GM18951 (cell line): ENCODE measurements around the gene PCARE.
"Not testable (repeated sequence)": the region's sequence is repeated elsewhere in the genome, so short reads cannot be mapped to it uniquely, and the experiment has no call there.

Experiments used
- POLR2A ChIP-seq: IDR thresholded peaks from 4 replicates; pipeline ENCODE4 v1.6.1; 2011; ENCODE audit warnings: mild to moderate bottlenecking; ENCODE audit not compliant: insufficient read length, insufficient read depth; ENCODE audit errors: extremely low read depth
- in situ Hi-C: fragments of 300-500 bp; cut with MboI; formaldehyde crosslinking; loops from one replicate; pipeline ENCODE4 v1.12.0; 2022; ENCODE audit warnings: low sequenced_read_pairs, mixed read lengths, inconsistent platforms; ENCODE audit not compliant: unreplicated experiment

Gene PCARE

DNA sequence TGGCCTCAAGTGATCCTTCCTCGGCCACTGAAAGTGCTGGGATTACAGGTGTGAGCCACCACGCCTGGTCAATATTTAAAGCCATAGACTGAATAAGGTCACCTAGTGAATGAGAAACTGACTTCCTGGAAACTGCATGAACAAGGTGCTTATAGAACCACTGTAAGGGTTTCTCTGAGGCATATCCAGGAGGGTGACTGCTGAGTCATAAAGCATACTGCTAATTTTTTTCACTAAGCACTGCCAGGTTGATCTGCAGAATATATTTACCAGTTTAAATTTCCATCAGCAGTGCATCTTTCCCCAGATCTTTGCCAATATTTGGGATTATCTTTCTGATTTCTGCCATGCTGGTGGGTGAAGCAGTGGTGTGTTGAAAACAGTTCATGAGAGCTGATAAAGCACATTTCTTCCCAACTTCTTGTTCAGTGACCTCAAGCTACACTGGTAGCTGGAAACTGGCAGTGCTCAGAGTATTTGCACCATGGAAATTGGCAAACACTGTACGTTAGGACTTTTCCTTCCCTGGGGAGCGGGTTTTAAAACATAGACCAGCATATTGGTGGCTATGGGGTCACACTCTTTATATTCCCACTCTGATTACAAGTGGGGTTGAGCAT, 36.7 kb upstream of the PCARE start:
- in situ Hi-C loops: no loop called here
- TF ChIP-seq POLR2A: no peak

DNA sequence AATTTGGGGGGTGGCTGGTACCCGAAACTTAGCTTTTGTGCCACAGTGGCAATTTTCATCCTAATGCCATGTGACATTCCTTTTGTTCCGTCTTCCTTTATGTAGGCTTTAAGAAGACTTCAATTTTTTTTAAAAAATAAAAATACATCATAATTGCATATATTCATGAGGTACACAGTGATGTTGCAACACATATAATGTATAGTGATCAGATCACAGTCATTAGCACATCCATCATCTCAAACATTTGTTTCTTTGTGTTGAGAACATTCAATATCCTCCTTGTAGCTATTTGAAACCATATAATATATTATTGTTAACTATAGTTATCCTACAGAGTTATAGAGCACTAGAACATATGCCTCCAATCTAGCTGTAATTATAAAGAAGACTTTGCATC, 34.9 kb upstream of the PCARE start:
- TF ChIP-seq POLR2A: no peak
- in situ Hi-C loops: no loop called here

DNA sequence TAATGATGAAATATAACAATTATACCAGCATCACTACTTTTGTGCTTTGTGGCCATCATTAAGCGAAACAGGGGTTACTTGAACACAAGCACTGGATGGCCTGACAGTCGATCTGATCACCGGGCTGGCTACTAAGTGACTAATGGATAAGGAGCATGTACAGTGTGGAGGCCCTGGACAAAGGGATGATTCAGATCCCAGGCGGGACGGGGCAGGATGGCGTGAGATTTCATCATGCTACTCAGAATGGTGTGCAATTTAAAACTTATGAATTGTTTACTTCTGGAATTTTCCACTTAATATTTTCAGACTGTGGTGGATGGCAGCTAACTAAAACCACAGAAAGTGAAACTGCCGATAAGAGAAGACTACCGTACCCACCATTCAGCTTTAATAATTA, 33.9 kb upstream of the PCARE start:
- in situ Hi-C loops: no loop called here
- TF ChIP-seq POLR2A: no peak

DNA sequence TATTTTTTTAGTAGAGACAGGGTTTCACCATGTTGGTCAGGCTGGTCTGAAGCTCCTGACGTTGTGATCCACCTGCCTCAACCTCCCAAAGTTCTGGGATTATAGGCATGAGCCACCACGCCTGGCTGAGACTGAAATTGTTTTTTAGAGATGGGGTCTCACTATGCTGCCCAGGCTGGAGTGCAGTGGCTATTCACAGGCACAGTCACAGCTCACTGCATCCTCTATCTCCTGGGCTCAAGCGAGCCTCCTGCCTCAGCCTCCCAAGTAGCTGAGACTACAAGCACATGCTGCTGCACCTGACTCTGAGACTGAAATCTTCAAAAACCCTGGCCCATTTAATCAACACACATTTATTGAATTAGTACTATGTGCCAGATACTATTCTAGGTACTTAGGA, 33.2 kb upstream of the PCARE start:
- in situ Hi-C loops: not testable (repeated sequence)

DNA sequence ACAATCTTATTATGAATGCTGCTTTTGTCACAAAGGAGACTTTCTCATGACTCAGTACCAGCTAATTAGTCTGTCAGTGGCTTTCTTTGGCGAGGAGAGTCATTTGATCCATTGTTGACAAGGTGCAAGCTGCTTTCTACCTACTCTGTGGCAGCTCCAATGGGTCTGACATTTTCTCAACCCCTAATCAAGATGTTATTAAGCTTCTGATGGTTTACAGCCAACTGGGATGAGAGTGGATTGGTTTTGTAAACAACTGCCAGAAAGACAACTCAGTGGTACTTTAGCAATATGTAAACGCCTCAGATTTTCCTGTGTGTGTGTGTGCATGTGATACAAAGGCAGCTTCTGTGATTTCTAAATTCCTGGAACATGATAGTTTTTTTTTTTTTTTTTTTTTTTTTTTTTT, 32.7 kb upstream of the PCARE start:
- in situ Hi-C loops: no loop called here
- no peak for TF ChIP-seq POLR2A

DNA sequence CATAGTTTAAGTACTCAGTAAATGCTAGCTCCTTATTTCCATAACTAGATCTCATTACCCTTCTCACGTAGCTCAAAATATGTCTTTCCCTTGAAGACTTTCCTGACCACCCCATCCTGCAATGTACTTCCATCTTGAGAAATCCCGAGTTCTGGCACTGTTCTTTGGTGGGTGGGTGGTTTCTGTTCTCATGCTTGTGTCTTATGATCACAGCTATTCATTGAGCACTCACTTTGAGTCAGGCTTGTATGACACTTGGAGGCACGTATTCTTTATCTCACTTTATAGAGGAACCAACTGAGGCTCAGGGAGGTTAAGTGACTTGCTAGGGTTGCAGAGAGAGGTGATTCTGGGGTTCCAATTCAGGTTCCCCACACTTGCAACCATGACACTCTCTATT, 31.9 kb upstream of the PCARE start:
- in situ Hi-C loops: no loop called here
- no peak for TF ChIP-seq POLR2A

DNA sequence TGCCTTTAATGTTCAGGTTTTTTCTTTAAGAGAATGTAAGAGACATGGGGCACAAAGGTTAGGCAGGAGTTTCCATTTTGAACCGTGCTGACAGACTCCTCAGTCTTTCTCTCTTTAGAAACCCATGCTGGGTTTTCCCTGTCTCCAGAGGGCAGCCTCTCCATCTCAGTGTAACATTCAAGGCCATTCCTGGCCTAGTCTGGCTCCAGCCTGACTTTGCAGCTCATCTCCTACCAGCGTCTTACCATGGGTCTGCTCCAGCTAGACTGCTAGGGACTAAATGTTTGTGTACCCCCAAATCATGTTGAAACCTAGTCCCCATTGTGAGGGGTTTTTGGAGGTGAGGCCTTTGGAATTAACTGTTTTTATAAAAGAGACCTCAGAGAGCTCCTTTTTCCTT, 31.1 kb upstream of the PCARE start:
- no peak for TF ChIP-seq POLR2A
- in situ Hi-C loops: no loop called here

DNA sequence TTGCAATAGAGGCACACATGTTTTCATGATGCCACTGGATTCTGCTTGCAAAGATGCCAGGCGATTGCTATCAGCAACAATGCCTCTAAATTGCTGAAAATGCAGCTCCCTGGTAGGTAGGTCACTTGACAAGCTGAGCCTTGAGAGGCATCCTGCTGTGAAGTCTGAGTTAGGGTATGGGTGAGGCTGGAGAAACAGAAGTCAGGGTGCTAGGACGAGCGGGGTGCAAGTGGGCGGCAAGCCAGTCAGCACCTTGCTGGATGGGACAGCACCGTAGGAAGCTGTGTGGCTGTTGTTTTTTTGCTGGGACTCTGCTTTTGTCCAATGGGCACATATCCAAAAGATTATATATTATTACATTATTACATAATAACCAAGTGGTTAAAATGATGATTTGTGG, 30.4 kb upstream of the PCARE start:
- in situ Hi-C loops: no loop called here
- TF ChIP-seq POLR2A: no peak

DNA sequence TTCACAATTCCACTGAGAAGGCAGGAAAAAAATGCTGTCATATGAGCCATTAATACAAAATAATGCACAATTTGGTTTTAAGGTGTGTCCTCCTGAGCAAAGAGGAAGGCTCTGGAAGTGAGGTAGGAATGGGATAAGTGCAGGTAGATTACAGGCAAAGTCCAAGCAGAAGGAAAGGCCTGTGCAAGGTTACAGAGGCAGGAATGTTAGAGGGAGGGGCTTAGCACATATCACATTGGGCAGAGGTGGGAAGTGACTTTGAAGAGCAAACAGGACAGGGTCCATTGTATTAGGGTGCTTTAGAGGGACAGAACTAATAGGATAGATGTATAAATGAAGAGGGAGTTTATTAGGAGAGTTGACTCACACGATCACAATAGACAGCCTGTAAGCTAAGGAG, 26.2 kb upstream of the PCARE start:
- in situ Hi-C loops: no loop called here
- no peak for TF ChIP-seq POLR2A

DNA sequence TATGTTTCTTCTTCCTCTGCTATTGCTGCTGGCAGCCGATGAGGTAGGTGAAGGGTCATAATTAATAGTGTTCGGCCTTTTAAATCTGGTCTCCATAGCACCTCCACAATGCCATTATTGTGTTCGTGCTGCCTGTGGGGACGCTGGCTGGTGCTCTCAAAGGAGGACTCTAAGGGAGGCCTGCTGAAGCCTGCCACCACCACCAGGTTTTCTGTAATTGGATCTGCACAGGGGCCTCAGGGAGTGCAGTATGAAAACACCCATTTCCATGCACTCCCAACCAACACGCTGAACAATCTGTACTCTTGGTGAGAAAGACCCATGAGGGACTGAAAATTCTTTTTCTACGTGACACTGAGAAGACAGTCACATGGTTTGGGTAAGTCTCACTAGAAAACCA, 23.2 kb upstream of the PCARE start:
- in situ Hi-C loops: no loop called here

DNA sequence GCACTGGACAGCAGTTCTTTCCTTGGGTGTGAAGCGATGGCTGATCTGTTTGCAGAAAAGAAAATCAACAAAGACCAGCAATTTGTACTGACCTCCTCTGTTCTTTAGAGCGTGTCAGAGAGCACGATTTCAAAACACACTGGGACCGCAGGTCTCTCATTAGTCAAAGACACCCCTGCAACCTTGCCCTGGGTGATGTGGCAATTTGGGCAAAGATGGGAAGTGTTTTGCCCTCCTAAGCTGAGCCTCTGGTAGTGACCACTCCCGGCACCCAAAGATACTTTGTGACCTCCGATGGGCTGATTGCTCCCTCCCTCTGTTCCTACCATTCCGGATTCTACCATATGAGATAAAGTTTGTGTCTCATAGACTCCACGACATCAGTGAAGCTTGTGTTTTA, 22.6 kb upstream of the PCARE start:
- no peak for TF ChIP-seq POLR2A
- in situ Hi-C loops: no loop called here

More for the DNA sequence above, 23.2 kb upstream of the PCARE start:
- no peak for TF ChIP-seq POLR2A

DNA sequence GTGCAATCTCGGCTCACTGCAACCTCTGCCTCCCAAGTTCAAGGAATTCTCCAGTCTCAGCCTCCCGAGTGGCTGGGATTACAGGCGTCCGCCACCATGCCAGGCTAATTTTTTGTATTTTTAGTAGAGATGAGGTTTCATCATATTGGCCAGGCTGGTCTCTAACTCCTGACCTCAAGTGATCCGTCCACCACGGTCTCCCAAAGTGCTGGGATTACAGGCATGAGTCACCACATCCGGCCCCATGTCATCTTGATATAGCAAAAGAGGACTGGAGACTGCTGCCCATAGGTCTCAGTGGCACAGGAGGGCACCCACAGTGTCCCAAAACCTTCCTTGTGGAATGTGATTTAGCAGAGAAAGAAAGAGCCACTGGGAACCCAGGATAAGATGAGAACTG, 16.0 kb upstream of the PCARE start:
- in situ Hi-C loops: not testable (repeated sequence)

DNA sequence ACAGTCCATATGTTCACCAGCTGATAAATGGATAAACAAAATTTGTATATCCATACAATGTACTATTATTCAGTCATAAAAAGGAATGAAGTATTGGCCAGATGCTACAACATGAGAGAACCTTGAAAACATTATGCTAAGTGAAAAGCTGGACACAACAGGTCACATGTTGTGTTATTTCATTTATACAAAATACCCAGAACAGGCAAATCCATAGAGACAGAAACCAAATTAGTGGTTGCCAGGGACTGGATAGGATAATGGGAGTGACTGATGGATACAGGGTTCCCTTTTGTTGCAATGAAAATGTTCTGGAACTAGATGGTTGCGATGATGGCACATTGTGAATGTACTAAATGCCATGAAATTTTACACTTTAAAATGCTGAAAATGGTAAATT, 10.2 kb upstream of the PCARE start:
- in situ Hi-C loops: no loop called here
- no peak for TF ChIP-seq POLR2A

DNA sequence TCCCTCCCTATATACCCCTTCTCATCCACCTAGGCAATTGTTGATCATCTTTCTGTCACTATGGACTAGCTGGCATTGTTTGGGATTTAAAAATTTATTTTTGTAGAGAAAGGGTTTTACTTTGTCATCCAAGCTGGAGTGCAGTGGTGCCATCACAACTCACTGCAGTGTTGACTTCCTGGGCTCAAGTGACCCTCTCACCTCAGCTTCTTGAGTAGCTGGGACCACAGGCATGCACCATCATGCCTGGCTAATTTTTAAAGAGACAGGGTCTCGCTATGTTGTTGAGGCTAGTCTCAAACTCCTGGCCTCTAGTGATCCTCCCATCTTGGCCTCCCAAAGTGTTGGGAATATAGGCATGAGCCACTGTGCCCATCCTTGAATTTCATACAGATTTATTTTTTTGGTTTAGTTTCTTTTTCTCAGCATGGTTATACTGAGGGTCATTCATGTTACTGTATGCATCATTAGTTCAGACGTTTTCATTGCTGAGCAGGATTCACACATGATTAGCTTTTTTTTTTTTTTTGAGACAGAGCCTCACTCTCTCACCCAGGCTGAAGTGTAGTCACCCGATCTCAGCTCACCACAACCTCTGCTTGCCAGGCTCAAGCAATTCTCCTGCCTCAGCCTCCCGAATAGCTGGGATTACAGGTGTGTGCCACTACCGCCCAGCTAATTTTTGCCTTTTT, 8.6 kb upstream of the PCARE start:
- TF ChIP-seq POLR2A: no peak
- in situ Hi-C loops: no loop called here
